M059J (cell line): ENCODE results near the gene DLG5. TPM values are rescaled to one million over a fixed set of nuclear protein-coding genes. Genes with fewer than 3 reads are reported as not detected.

ENCODE experiments used
- DNase-seq: peaks from one replicate; pipeline ENCODE4 v3.0.0-alpha.2; 2012; ENCODE audit warnings: low read depth
- total RNA-seq: library from RNA; depleted of rRNA; stranded (reverse); fragments of >200 nt; shearing (Covaris generic); gene quantifications from 2 replicates; pipeline ENCODE4 v1.2.3, GENCODE V29; 2014

DLG5 gene
- total RNA-seq, 1 experiment from 2014 or later = 19.5 TPM

DNA sequence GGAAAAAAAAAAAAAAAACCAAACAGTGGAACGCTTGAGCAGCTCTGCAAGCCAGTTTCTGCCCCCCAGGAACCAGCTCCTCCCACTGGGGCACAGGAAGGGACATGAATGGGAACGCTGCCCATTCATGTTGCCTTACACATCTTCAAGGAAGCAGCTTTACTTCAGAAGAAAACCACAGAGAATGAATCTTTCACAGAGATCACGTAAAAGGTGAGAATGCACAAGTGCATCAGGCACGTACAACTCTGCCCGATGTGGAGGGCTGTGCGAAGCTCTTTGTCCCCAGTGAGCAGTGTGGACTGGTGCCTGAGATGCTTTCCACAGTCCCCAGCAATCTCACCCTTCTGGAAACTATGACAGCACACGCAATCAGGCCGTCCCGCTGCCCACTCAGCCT is 106.2 kb downstream of the DLG5 start:
- DNase-seq = no peak

DNA sequence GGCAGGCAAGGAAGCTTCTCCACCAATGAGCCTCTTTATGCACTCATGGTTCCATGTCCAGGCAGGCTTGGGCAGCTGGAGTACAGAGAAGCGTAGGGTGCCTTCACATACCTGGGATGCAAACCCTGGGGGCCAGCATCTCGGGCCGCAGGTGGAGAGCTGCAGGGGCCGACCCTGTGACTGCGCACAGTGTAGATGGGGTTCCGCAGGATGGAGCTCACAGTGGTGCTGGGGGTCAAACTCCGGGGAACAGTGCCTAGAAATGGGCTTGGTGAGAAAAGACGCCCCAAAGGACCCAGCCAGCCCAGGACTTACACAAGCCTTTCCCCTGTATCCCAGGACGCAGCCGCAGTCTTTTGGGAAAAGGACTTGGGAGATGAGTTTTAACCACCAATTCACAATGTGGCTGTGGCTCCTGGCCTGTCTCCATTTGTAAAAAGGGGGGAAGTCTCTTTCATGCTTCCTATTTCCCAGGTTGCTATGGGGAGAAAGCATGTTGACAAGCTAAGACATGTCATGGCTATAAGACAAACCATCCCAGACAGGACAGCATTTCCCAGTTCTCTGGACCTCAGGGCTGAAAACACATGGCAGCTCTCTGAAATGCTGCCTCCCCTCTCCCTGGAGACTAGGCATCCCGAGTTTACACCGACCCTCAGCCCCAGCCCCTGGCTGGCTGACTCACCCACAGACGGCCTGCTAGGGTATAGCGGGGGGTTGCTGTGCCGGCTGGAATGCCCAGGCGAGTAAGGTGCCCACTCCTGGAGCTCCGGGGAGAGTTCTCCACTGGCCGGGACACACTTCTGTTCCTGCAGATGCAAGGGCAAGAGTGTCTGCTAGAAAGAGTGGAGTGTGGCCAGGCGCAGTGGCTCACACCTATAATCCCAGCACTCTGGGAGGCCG is 107.1 kb downstream of the DLG5 start:
- DNase-seq = no peak

DNA sequence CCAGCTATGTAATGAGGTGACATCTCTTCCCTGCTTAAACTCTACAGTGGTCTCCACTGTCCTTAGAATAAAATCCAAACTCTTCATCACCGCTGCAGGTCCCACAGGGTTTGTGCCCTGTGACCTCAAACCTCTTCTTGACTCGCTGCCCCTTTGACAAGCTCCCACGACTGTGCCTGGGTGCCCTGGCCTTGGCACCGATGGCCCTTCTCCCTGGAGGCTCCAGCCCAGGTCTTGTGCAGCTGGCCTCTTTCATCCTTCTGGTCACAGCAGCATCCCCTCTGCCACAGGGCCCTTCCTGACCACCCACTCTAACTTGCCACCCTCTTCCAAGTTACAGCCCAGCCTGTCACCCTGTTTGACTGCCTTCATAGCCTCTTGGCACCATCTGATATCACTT is 108.2 kb downstream of the DLG5 start:
- no peak for DNase-seq

GRCh38 chr10:77817541-77817940 is 109.0 kb downstream of the DLG5 start:
- no peak for DNase-seq

DNA sequence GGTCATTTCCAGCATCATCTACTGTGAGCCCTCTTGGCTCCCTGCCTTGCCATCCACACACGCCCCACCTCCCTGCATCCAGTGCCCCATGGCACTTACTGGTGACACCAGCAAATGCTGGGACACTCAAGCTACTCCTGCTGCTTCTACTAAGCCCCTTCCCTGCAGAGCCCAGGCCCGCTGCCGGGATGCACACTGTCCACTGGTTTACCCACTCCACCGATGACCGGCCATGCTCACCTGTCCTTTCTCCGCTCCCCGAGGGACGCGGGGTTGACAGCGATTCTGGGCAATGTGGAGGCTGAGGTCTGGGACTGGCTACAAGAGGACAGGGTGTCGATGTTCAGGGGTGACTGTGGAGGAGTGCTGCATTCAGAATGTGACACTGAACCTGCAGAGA is 110.2 kb downstream of the DLG5 start:
- no peak for DNase-seq

DNA sequence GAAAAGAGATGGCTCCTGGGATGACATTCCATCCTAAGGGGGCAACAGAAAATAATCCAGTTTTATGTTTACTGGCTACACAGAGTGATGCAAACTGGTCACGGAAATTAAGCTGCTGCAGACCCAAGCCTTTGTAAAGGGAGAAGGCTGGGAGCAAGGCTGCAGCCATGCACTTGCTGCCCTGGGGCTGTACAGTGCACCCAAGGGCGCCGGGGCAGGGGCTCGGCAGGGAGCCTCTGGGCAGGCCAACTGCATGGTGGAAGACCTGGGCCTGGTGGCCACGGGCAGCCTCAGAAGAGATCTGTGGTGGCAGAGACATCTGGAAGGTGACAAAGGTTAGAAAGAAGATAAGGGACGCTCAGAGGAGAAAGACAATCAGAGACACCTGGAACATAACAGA is 113.8 kb downstream of the DLG5 start:
- DNase-seq = no peak

- no peak for DNase-seq
Measured at GRCh38 chr10:77811831-77812430, 114.6 kb downstream of the DLG5 start.

DNA sequence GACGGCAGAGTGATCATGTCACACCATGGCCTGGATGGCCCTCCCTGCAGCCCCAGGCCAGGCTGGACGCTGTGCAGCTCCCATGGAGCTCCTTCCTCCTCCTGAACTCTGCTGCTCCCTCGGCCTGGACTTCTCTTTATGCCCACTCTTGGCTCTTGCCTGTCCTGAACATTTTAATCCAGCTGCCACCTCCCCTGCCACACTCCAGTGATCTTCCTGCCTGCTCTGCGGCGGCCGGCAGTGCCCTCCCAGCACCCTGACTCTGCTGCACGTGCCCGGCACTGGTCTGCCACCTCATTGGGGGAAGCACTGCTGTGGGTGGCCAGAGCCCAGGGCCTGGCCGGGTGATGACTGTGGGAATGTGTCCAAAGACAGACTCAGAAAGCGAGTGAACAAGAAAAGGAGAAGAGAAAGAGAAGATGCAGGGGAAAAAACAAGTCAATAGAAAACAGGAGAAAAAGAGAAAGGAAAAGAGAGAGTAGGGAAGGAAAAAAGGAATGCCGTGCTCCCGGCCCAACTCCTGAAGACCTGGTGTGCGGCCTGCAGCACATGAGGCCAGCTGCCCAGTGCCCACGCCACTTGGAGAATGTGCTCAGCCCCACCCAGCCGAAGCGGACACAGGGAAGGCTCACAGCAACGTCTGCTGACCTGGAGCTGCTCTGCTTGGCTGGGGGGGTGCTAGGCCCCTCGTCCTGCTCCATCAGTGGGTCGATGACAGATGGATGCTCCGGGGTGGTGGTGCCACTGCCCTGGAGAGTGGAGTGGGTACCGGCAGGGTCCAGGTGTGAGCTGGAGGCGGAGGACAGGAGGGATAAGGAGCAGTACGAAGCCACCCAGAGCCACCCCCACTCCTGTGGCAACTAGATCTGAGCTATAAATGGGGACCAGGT is 115.9 kb downstream of the DLG5 start:
- DNase-seq = no peak

- no peak for DNase-seq
Measured at GRCh38 chr10:77809336-77809735, 117.2 kb downstream of the DLG5 start.

DNA sequence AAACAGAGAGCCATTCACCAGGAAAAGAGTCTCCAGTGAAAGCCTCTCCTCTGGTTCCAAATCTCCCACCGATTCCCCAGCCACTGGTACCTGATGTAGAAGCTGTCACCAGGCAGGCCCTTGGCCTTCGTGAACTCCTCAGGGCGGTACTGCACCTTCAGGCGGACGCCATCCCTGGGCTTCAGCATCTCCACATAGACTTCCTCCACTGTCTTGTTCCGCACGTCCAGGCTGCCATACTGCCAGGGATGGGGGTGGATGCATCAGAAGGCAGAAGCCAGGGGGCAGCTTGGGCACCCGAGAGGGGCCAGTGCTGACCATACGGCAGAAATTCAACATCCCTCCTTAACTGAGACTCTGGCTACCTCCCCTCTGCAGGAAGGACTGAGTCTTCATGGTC is 118.8 kb downstream of the DLG5 start:
- DNase-seq = no peak

DNA sequence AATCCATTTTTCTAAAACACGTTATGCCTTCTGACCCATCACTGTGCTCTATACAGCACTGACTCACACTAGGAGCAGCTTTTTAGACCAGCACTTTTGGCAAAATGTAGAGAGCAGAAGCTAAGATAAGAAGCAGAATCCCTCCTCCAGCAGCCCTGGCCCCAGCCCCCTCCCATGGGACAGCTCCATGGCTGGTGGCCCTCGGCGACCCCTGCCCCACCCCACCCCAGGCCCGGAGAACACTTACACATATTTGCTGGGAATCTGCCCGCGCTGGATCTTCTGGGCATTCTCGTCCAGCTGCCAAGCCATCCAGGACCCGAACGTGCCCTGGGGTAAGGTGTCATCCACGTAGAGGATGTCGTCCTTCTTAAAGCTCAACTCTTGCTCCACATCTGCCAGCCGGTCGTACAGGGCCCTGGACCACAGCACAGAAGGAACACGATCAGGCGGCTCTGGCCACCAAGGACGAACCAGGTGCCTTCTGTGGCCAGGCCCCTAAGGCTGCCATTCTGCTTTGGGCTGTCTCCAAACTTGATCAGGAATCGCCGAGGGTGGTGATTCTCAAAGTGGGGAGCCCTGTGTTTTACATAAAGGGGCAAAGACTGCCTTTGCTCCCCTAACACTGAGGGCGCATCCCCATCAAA is 119.9 kb downstream of the DLG5 start:
- DNase-seq = no peak

- DNase-seq = no peak
Measured at GRCh38 chr10:77805676-77806075, 120.9 kb downstream of the DLG5 start.

GRCh38 chr10:77804371-77804770 is 122.2 kb downstream of the DLG5 start:
- no peak for DNase-seq

DNA sequence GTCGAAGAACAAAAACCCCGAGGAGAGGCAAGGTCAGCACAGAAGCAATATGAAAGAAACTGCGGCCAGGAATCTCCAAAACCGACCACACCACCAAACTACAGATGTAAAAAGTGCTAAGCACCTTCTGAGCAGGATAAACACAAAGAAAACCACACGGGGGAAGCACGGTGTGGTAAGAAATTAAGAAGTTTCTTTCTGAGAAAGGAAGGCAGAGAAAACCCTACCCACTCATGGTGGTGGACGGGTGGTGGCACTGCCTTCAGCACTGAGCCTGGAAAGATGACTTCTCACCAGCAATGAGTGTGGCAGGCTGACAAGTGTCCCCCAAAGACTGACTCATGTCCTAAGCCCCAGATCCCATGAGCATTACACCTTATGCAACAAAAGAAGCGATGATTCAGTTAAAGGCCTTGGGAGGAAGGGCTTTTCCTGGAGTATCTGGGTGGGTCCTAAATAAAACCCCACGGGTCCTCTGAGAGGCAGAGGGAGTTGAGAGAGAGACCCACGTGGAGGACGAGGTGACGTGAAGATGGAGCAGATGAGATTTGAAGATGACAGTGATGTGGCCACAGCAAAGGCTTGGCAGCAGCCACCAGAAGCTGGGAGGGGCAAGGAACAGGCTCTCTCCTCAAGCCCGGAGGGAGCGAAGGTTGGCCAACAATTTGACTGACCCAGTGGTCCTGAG is 124.9 kb downstream of the DLG5 start:
- DNase-seq = peak; percentile 47

GRCh38 chr10:77800738-77801266 is 125.8 kb downstream of the DLG5 start:
- DNase-seq = no peak

DNA sequence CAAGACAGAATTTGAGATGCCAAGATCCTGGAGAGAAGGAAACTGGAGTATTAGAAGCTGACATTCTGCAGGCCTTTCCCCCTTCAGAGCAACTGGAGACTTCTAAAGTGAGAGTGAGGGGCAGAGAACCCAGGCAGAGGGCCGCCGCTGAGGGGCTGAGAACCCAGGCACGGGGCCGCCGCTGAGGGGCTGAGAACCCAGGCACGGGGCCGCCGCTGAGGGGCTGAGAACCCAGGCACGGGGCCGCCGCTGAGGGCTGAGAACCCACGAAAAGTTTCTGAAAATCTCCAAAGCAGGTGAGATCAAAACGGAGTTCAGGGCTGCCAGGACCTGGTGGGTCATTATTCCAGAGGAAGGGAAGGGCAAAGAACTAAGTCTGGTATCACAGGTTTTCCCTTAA is 126.2 kb downstream of the DLG5 start:
- no peak for DNase-seq

DNA sequence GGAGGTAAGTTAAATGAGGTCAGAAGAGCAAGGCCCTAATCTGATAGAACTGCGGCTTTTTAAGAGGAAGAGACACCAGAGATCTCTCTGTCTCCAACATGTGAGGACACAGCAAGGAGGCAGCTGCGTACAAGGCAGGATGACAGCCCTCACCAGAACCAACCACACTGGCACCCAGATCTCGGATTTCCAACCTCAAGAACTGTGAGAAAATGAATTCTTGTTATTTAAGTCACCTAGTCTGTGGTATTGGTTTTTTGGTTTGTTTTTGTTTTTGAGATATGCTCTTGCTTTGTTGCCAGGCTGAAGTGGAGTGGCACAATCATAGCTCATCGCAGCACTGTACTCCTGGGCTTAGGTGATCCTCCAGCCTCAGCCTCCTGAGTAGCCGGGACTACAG is 127.2 kb downstream of the DLG5 start:
- peak; percentile 60 for DNase-seq

GRCh38 chr10:77798940-77799339 is 127.6 kb downstream of the DLG5 start:
- no peak for DNase-seq

DNA sequence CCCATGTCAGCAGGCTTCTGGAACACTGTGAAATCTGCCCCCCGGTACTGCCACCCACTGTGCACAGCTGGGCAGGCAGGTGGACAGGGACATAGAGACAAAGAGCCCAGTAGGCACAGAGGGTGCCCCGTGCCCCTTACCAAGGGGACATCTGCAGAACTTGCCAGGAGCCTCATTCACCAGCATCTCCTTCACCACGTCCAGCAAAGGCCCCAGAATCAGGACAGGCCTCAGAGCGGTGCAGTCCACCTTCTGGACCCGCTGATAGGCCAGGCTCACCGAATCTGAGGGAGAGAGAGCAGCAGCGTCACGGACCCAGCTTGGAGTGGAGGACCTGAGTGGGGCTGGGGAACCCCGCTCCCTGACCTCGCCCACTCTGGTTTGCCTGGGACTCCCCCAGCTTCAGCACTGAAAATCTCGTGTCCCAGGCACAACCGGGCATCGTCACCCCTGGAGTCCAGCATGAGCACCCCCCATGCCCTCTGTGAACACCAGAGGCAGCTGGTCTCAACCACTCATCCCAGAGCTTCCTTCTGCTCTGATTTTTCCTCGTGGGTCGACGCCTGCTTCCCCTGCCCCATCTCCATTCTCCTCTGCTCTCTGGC is 130.1 kb downstream of the DLG5 start:
- no peak for DNase-seq

DNA sequence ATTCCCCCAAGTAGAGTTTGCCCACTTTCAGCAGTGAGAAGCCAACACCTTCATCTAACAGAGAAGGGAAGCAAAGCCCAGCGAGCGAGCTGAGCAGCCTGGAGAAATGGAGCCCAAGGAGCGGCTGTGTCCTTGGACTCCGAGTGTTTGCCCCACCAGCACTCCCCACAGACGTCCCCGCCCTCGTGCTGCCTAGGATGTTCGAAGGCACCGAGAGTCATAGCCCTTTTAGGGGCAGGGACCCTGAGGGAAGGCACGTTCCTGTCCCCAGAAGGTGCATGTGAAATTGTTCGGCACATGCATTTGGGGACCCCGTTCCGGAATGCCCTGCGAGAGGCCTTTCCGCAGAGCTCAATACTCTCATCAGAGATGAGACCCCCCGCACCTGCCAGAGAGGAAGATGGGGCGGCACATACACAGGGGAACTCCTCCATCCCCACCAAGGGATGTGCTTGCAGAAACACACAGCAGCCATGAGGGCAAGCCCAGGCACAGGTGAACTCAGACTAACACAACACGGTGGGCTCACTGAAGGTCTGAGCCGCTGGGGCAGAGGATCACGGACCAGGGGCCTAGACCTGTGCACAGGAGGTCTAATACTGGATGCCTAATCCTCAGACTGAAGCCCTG is 131.0 kb downstream of the DLG5 start:
- DNase-seq = no peak
